Hippocampal formation (tissue), 2 donors: Measurements from ENCODE around the gene TRIM59.

Experiments
- DNase-seq, 2 donors: peaks; one replicate each; lab custom pipeline; 2025; lab: John Stamatoyannopoulos, UW

TRIM59 gene, protein sequence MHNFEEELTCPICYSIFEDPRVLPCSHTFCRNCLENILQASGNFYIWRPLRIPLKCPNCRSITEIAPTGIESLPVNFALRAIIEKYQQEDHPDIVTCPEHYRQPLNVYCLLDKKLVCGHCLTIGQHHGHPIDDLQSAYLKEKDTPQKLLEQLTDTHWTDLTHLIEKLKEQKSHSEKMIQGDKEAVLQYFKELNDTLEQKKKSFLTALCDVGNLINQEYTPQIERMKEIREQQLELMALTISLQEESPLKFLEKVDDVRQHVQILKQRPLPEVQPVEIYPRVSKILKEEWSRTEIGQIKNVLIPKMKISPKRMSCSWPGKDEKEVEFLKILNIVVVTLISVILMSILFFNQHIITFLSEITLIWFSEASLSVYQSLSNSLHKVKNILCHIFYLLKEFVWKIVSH

DNA sequence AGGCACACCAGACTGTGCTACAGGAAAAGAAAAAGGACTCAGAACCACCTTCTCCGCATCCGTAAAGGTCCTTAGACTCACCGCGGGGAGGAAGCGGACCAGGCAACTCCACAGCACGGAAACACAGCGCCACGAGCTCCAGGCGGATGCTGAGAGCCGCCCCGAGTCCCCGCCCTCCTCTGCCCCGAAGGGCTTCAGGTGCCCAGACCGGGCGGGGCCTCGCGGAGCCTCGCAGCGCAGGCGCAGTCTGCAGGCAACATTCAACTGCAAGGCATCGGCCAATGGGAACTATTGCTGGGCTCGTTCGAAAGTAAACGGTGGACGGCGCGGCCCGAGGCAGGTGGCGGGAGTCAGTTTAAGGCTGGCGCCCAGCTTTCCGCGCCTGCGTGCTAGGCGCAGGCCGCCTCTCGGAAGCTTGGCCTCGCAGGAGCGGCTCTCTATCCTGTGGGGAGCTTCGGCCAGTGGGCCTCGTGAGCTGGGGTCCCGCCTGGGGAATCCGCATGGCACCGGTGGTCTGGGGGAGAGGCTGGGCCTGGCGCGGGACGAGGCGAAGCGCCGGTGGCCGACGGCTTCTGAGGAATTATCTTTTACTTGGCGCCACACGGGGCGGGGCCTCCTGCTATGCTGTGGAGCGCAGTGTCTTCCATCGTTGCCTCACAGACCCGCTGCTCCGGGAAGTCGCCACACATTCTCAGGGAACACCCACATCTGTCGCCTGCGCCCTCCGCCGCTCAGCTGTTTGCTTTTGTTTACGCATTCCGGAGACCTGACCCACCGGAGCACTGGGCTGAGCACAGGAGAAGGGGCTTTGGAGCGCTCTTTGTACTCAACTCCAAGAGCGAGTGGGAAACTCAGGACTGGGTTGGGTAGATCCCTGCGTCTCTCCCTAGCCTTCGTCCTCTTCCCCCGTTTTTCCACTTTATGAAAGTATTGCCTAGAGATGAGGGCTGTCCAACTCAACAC, at the start of gene TRIM59:
Gene TRIM59 (minus strand): TSS at position 151 of the 963 bp plus-strand sequence. CDS start 10,603 bp downstream, outside the sequence.
- DNase-seq, result peak; percentile 44 to 80

DNA sequence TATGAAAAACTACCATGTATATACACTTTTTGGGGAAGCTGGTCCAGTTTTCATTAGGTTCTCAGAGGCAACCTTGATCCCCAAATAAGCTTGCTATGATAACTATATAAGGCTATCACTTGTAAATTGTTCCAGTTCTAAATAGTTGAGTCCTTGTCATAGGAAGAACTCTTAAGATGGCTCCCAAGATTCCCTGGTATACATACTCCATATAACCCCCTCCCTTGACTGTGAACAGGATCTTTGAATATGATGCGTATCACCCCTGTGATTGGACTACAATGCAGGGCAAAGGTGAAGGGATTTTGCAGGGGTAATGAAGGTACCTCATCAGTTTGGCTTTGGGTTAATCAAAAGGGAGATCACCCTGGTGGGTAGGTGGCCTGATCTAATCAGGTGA, 48.6 kb upstream of the TRIM59 start:
- no peak for DNase-seq

DNA sequence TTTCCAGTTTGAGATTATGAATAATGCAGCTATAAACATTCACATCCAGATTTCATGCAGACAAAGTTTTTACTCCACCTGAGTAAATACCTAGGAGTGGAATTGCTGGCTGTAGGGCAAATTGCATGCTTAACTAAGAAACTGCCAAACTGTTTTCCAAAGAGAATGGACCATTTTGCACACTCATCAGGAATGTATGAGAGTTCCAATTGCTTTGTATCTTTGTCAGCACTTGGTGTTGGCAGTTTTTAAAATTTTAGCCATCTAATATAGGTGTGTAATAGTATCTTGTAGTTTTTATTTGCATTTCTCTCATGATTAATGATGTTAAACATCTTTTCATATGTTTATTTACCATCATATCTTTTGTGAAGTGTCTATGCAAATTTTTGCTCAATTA, 40.6 kb upstream of the TRIM59 start:
- DNase-seq, result no peak

DNA sequence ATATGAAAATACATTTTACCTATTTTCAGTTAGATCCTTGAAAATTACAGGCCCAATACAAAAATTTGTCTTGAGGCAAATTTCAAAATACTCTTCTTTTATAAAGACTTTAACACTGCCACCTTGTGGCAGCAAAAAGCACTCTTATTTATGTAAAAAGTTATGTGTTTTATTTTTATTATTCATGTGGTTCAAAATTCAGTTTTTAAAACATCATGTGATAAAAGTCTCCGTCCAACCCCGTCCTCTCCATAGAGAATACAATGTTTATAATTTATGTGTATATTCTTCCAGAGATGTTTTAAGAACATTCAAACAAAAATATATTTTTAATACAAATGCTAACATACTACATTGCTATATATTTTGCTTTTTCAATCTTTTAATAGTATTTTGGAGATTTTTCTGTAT, 36.9 kb upstream of the TRIM59 start:
- DNase-seq, result peak in 1 of 2 donors; percentile 63

DNA sequence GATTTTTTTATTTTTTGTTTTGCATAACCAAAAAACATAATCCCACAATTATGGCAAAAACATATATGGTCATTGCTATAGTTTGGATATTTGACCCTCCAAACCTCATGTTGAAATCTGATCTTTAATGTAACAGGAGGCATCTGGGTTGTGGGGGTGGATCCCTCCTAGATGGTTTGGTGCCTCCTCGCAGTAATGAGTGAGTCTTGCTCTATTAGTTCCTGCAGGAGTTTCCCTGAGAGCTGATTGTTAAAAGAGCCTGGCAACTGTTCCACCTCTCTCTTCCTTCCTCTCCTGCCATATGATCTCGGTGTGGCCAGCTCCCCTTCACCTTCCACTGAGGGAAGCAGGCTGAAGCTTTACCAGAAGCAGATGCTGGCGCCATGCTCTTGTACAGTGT, 33.2 kb upstream of the TRIM59 start:
- DNase-seq, result no peak

DNA sequence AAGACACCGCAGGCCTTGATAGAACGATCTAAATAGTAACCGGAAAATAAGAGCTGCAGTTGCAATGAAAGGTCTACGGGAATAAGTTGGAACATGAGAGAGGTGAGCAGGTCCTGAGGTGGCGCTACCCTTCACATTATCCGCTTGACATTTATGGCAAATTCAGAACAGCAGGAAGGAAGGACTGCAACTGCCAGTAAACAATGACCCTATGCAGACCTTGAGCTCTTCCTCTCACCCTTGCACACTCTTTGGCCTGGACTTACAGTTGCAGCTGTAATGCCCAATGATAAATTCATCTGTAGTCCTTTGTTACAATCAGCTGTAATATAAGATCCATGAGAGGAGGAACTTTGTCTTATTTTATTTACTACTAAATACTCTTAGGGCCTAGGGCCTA, 32.3 kb upstream of the TRIM59 start:
- DNase-seq, result no peak

DNA sequence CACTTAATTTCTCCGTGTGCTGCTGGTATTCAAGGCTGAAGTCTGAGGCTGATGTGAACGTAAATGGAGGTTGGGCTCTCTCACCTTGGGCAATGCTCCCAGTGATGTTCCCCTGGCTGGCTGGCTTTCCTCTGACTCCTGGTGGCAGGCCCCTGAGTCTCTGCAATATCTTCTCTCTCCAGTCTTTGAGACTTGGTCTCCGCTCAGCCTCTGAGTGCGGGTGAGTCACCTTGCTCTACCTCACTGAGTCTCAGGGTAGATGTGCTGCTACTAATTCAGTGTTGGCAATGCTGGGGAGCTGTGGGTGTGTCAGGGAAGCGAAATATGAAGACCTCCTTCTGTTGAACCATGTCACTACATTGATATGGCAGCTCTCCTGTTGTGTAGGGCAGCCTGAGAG, 31.3 kb upstream of the TRIM59 start:
- DNase-seq, result no peak

DNA sequence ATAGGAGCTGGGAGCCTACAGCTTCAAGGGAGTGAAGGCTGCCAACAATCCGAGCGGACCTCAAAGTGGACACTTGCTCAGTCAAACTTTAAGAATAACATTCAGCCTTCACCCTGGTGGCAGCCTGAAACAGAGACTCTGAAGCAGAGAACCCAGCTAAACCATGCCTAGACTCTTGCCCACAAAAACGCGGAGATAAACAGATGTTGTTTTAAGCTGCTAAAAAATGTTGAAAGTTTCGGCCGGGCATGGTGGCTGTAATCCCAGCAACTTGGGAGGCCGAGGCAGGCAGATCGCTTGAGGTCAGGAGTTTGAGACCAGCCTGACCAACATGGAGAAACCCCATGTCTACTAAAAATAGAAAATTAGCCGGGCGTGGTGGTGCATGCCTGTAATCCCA, 29.8 kb upstream of the TRIM59 start:
- no peak for DNase-seq

DNA sequence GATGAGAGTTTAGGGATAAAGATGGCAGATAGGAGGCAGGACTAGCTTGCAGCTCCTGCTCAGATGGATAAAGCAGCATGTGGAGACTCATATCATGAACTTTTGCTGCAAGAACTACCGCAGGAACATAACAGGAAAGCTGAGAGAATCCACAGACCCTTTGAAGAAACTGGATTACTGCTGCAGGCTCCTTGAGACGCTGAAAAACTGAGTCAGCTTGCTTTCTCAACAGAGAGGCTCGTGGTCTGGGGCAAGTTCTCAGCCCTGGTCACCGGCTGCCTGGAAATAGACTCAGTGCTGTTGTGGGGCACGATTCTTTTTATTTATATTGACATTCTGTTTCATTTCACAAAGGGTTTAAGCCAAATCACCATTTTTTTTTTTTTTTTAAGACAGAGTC, 28.8 kb upstream of the TRIM59 start:
- DNase-seq, result no peak

DNA sequence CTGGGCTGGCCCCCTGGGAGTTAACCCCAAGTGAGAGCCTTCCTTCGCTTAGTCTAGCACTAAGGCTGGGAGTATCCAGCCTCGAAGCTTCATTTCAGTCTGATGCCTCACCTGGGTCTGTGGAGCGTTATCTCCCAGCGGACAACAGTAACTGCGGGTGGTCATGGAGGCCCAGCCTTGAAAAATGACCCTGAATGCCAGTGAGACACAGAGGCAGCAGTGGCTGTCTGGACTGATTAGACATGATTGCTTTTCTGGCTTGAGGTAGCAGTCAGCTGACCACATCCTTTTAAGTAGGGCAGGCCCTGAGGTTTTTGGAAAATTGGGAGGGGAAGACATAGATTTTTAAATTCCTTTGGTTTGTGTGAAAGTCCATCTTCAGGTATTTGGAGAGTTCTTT, 28.2 kb upstream of the TRIM59 start:
- DNase-seq, result no peak

DNA sequence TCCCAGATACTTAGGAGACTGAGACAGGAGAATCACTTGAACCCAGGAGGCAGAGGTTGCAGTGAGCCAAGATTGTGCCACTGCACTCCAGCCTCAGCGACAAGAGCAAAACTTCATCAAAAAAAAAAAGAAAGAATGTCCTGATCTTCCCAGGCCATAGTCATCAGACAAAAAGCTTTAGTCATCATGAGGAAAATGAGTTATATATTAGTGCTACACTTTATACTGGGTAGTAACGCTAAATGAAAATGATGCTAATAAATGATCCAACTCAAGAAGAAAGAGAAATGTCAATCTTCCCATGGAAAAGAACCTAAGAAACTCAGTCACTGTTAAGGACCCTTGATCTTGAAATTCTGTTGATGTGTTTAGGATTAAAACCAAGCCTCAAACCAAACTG, 26.3 kb upstream of the TRIM59 start:
- no peak for DNase-seq

DNA sequence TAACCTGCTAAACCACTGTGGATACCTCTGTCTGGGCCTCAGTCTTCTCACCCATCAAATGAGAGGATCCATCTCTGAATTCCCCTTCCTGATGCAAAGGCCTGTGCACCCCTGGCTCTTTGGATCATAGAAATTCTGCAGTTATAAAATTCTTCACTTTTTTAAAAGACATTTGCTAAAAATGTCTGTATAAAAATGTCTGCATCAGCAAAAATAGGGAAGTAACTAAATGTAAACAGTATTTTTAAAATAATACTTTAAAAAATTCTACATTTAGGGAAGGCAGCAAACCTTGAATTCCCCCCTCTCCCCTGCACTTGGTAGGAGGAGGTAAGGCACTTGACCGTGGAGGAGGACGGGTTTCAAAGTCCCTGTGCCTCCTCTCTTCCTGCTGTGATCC, 25.6 kb upstream of the TRIM59 start:
- DNase-seq, result no peak

DNA sequence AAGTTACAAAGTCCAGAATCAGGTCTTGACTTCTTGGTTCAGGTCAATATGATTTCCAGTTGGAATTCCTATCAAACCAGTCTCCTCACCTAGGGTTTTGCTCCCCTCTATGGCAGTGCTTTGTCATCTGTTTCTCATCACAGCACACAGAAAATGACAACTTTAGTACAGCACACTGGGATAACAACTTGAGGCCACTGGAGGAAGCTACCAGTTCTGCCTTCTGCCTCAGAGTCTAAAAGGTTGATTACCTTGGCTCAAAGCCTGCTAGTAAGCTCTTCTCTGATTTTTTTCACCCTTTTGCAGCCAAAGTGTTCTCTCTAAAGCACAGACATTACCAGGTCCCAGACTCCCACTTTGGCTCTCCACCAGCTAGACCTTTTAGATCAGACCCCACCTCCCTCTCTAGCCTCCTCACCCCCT, 24.8 kb upstream of the TRIM59 start:
- DNase-seq, result no peak

DNA sequence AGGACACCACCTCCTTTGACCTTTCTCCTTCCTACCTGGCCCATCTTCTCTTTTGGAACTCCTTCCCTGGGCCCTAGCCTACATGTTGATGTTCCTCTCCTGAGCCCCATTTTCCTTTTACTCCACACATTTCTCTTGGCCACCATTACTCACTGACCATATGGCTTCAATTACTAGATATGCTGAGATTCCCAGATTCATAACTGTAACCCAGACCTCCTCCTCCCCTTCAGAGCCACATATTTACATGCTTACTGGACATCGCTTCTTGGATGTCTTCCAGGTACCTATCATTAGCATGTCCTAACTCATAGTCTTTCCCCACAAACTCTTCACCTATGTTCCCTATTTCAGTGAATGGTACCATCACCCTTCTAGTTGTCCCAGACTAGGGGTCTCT, 24.4 kb upstream of the TRIM59 start:
- DNase-seq, result no peak

DNA sequence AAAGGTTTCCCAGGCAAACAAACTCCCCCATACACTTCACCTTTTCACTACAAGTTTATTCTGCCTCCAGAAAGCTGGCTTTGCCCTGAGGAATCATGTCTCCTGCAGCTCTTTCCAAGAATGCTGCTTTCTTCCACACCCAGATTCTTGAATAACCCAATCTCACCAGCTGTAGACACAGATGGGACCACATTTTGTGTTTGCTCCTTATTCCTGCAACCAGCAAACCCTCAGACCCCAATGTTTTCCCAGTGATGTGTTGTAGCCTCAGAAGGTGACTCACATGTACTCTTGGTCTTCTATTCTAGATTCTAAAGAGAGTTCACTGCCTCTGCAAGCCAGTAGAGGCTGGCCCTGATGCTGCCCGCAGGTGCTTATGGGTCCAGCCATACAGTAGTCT, 23.6 kb upstream of the TRIM59 start:
- no peak for DNase-seq

DNA sequence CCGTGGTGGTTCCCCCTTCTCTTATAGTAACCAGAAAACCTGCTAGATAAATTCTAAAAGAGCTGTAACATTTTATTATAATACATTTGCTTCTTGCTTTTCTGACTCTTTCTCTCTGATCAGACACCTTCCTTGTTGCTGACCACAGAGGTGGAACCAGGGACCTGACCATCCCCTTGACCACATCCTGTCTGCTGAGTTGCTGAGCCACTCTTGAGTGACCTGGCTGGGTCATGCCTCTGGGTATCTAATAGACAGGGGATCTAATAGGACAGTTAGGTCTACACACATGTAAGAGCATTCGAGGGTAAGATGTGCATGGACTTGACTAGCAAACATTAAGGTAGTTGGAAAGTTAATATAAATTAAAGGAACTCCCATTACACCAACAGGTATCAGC, 22.8 kb upstream of the TRIM59 start:
- no peak for DNase-seq

DNA sequence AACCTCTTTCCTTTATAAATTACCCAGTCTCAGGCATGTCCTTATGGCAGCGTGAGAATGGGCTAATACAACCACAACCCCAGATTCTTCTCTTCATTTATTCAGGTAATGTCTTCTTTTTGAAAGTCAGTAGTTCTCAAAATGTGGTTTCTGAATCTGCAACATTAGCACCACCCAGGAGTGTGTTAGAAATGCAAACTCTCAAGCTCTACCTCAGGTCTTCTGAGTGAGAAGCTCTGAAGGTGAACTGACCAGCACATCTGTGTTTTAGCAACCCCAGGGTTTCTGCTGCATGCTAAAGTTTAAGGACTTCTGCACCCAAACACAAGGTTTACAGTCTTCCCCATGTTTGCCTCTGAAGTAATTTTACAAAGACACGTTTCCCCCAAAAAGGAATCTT, 22.3 kb upstream of the TRIM59 start:
- no peak for DNase-seq

DNA sequence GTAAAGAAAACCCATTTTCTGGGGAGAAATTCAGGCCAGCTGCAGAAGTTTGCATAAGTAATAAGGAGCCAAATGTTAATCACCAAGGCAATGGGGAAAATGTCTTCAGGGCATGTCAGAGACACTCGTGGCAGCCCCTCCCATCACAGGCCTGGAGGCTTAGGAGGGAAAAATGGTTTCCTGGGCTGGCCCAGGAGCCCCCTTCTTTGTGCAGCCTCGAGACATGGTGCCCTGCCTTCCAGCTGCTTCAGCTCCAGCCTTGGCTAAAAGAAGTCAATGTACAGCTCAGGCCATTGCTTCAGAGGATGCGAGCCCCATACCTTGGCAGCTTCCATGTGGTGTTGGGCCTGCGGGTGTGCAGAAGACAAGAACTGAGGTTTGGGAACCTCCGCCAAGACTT, 20.6 kb upstream of the TRIM59 start:
- no peak for DNase-seq

DNA sequence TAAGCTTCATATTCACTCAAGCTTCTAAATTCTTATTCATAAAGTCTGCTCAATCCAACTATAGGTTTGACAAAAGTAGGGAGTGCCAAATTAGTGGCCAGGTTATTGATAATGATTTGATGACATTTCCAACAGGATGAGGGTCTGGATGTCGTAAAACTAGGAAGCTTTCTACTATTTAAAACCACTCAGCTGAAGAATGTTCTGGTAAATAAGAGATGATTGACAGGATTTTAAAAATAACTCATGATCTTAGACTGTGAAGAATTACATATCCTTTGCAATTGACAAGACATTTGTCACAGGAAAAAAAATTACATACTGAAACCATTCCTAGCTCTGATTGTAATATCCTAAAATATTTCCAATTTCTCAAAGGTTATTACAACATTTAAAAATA, 15.4 kb upstream of the TRIM59 start:
- no peak for DNase-seq

DNA sequence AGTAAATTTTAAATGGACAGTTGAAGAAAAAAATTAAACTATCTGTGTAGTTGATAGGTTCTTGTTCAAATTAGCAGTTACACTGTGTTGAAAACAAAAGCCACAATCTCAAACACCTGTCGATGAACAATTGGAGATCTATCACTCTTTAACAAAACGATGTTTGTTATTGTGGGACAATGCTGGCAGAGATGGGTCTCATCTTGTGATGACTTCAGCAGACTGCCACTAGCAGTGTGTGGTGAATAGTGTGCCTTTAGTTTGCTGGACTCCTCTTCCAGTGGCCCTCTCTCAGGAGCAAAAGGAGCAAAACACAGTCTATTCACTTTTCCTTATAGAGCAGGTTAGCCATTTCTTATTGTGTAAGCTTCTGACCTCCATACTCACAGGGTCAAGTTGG, 14.7 kb upstream of the TRIM59 start:
- peak; percentile 51 to 87 for DNase-seq

DNA sequence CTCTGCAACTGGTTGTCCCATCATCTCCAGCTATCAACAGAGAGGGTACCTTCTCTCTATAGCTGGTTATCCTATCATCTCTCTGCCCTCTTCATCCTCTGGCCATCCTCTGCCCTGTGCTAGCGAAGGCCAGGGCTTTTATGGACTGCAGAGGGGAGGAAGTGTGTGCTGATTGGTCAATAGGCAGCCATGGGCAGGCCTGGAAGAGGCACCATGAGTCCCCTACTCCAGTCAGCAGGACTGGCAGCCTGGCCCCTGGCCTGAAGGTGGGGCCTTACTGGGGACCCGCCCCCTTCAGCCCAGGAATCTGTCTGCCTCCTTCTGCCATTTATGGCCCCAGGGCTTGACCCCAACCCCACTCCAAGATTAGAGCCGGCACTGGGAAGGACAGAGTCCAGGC, 10.4 kb upstream of the TRIM59 start:
- no peak for DNase-seq

DNA sequence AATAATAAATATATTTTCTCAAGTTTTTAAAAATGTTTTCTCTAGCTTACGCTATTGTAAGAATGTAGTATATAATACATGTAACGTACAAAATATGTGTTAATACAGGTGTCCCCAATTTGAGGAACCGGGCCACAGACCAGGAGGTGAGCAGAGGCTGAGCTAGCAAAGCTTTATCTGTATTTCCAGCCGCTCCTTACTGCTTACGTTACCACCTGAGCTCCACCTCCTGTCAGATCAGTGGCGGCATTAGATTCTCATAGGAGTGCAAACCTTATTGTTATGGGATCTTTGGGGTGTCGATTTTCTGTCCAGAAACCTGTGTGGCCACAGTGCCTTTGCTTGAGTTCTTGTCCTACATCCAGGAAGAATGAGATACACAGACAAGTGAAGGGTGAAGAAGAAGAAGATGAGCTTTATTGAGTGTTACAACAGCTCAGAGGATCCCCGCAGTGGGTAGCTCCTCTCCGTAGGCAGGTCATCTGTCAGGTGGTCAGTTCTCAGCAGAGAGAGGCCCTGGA, 9.9 kb upstream of the TRIM59 start:
- no peak for DNase-seq

DNA sequence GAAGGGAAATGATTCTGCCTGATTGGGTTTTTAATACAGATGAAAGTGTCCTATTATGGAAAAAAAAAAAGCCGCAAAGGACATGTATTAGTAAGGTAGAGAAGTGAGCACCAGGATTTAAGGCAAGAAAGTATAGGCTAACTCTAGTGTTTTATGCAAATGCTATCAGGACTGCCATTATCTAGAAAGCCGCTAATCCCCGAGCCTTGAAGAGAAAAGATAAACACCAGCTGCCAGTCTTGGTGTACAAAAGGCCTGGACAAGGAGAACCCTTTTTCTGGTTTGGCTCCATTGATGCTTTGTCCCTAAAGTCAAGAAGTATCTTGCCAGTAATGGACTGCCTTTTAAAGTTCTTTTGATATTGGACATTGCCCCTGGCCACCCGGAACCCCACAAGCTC, 8.6 kb upstream of the TRIM59 start:
- no peak for DNase-seq
